HG03060 (cell line): Measurements from ENCODE around the gene FGGY.
A peak's percentile ranks its signal among the peaks of the same experiment; 100 is the strongest.
"Not testable (repeated sequence)": the region's sequence is repeated elsewhere in the genome, so short reads cannot be mapped to it uniquely, and the experiment has no call there.

Experiments used
- ATAC-seq: cut with Tn5 transposase; IDR thresholded peaks from one replicate; pipeline ENCODE4 v1.9.1; 2021; ENCODE audit warnings: low read depth, moderate number of reproducible peaks; ENCODE audit not compliant: unreplicated experiment

The FGGY gene

GRCh38 chr1:59296358-59297256 lies at the start of gene FGGY:
Gene FGGY (plus strand): TSS chr1:59297094. CDS start chr1:59321550, 24,456 bp downstream.
- ATAC-seq, result peak; percentile 98

GRCh38 chr1:59248758-59249157 lies 48.1 kb upstream of the FGGY start:
- no peak for ATAC-seq

GRCh38 chr1:59249396-59250137 lies 47.3 kb upstream of the FGGY start:
- ATAC-seq, result no peak

GRCh38 chr1:59251061-59251460 lies 45.8 kb upstream of the FGGY start:
- ATAC-seq, result not testable (repeated sequence)

- not testable (repeated sequence) for ATAC-seq
Measured at GRCh38 chr1:59256429-59256828, 40.5 kb upstream of the FGGY start.

GRCh38 chr1:59258412-59259032 lies 38.4 kb upstream of the FGGY start:
- ATAC-seq, result no peak

- ATAC-seq, result no peak
Measured at GRCh38 chr1:59261537-59261936, 35.4 kb upstream of the FGGY start.

- no peak for ATAC-seq
Measured at GRCh38 chr1:59262631-59263030, 34.3 kb upstream of the FGGY start.

GRCh38 chr1:59263111-59263510 lies 33.8 kb upstream of the FGGY start:
- no peak for ATAC-seq

GRCh38 chr1:59265622-59266021 lies 31.3 kb upstream of the FGGY start:
- ATAC-seq, result no peak

- ATAC-seq, result peak; percentile 75
Measured at GRCh38 chr1:59266180-59266926, 30.5 kb upstream of the FGGY start.

- peak; percentile 39 for ATAC-seq
Measured at GRCh38 chr1:59266927-59267293, 30.0 kb upstream of the FGGY start.

- no peak for ATAC-seq
Measured at GRCh38 chr1:59268406-59268805, 28.5 kb upstream of the FGGY start.

GRCh38 chr1:59271561-59272260 lies 25.2 kb upstream of the FGGY start:
- no peak for ATAC-seq

GRCh38 chr1:59272507-59272906 lies 24.4 kb upstream of the FGGY start:
- ATAC-seq, result no peak

- ATAC-seq, result no peak
Measured at GRCh38 chr1:59276439-59276851, 20.4 kb upstream of the FGGY start.

- no peak for ATAC-seq
Measured at GRCh38 chr1:59278780-59279354, 18.0 kb upstream of the FGGY start.

- ATAC-seq, result no peak
Measured at GRCh38 chr1:59279645-59280044, 17.2 kb upstream of the FGGY start.

- ATAC-seq, result no peak
Measured at GRCh38 chr1:59282951-59283350, 13.9 kb upstream of the FGGY start.

- ATAC-seq, result no peak
Measured at GRCh38 chr1:59285691-59286090, 11.2 kb upstream of the FGGY start.
